HG03558 (cell line): ENCODE results near the gene SIGLEC10.
"Not testable (repeated sequence)": the region's sequence is repeated elsewhere in the genome, so short reads cannot be mapped to it uniquely, and the experiment has no call there.

Experiments
- ATAC-seq: cut with Tn5 transposase; IDR thresholded peaks from one replicate; pipeline ENCODE4 v1.9.1; 2021; ENCODE audit warnings: moderate number of reproducible peaks; ENCODE audit not compliant: unreplicated experiment; ENCODE audit errors: extremely low read depth

The SIGLEC10 gene

DNA sequence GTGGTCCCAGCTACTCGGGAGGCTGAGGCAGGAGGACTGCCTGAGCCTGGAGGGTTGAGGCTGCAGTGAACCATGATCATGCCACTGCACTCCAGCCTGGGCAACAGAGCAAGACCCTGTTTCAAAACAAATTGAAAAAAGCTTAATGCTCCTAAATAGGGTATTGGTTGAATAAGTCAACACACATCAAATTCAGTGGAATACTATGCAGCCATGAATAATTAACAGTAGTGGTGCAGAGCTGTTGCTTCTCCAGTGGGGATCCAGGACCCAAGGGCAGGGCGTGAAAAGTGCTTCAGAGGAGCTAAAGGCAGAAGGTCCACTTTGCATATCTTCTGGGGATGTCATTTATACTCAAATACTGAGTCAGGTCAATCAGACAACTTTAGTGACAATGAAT lies 22.6 kb upstream of the SIGLEC10 start:
- no peak for ATAC-seq

DNA sequence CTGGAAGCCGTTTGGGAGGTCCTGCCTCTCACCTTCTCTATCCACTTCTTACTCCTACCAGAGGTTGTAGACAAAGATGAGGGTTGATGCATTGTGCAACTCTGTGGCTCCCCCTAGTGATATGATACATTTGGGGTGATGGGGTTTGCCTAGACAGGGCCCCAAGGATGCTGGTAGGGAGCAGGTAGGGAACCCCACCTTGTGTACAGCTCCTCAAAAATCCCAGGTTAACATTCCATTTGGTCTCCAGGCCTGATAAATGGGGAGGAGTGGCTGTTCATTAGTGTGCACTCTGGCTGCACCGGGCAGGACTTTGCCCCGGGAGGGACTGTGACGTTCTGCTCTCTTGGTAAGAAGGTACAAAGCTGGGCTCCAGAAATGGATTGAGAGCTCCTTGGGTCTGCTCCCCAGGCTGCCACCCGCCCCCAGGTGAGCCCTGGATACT lies 21.6 kb upstream of the SIGLEC10 start:
- ATAC-seq, result no peak

- ATAC-seq, result no peak
Measured at GRCh38 chr19:51434456-51434855, 17.0 kb upstream of the SIGLEC10 start.

- no peak for ATAC-seq
Measured at GRCh38 chr19:51433043-51433442, 15.6 kb upstream of the SIGLEC10 start.

DNA sequence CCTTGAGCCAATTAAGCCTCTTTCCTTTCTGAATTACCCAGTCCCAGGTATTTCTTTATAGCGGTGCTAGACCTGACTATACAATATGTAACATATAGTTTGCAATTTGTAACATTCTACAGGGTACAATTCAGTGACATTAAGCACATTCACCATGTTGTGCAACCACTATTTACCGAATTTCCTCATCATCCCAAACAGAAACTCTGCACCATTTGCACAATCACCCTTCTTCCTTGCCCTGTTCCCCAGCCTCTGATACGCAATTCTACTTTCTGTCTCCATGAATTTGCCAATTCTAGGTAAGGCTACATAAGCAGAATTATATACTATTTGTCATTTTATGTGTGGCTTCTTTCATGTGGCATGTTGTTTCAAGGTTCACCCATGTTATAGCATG lies 13.7 kb upstream of the SIGLEC10 start:
- ATAC-seq, result no peak

DNA sequence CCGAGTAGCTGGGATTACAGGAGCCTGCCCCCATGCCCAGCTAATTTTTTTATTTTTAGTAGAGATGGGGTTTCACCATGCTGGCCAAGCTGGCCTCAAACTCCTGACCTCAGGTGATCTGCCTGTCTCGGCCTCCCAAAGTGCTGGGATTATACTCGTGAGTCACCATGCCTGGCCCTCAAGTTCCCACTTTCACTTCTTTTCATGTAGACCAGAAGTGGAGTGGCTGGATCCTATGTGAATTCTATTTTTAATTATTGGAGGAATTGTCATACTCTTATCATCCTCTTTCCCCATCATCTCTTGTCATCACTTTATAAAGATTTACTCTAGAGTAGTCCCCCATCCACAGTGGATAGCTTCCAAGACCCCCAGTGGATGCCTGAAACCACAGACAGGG lies 12.8 kb upstream of the SIGLEC10 start:
- no peak for ATAC-seq

DNA sequence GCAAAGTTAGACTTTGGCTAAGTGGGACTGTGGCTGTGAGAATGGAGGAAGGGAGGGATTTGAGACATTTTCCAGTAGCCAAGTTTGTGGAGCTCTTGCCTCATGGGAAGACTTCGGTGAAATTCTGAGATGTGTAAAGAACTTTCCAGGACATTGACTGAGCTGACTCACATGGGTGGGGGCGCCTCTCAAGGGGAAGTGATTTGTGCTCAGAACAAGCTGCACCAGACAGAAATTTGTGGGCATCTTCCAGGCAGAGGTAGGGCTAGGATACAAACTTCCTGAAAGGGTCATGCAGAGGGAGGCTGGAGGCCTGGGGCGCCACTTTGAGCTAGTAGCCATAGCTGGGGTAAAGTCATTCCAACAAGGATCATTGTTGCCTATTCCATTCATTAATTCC lies 9.8 kb upstream of the SIGLEC10 start:
- ATAC-seq, result no peak

GRCh38 chr19:51422053-51422448 lies 4.6 kb upstream of the SIGLEC10 start:
- ATAC-seq, result no peak

DNA sequence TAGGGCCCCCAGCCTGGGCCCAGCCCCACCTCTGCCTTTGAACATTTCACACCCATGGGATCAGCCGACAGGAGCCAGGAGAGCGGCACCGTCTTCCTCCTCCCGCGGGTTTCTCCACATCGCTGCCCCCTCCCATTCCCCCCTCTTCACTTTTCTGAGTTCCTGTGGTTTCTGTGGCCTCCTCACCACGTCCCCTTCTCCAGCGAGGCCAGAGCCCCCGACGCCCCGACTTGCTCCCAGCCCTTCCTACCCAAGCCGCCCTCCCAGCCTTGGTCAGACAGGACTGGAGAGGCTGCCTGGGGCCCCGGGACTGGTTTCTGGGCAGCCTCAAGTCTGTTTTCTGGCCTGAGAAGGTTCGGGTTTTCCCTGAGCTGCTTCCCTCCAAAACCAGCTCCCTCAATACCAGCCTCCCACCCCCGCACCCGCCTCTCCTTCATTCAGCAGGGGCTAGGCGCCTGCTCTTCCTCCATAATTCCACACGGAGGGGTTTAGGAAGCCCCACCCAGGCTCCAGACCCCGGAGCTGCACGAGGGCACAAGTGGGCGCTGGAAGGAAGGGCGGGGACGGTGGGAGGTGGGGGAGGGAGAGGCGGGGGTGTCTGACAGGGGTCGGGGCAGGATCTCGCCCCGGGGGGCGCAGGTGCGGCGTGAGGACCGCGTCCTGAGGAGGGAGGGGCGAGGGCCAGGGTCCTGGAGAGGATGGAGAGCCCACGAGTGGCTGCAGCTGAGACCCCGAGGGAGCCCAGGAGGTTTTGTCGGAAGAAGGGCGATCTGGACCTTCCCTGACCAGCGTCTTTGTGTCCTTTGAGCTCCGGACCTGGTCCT lies 4.0 kb upstream of the SIGLEC10 start:
- ATAC-seq, result no peak

GRCh38 chr19:51420511-51420910 lies 3.1 kb upstream of the SIGLEC10 start:
- not testable (repeated sequence) for ATAC-seq

DNA sequence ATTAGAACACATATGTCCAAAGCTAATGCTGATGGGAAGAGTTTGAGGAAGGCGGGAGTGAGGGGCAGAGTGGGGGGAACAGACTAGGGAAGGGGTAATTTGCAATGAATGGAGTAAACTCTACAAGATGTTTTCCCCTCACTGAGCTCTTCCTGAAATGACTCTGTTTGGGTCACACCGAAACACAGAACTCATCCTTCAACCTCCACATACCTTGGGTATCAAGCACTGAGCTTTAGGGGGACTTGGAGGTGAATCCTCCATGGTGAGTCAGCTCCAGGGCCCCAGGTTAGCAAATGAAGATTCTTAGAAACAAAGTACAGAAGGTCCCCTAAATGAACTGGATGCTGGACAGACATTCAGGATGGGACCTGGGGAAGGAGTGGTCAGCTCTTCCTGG lies 1.3 kb upstream of the SIGLEC10 start:
- no peak for ATAC-seq

DNA sequence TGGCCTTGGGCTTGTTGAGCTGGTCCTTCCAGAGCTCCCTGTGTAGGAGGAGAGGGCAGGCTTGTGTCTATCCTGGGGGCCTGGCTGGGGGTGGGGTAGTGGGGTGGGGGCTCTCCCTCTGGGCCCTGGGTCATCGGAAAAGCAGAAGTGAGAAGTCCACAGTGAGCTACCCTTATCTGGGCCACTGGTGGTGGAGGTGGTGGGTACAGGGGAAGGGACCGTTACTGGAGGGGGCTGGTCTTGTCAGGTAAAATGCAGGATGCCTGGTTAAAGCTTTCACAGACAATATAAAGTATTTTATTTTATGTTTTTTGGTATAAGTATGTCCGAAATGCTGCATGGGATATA lies 342 bp upstream of the SIGLEC10 start:
- ATAC-seq, result no peak

DNA sequence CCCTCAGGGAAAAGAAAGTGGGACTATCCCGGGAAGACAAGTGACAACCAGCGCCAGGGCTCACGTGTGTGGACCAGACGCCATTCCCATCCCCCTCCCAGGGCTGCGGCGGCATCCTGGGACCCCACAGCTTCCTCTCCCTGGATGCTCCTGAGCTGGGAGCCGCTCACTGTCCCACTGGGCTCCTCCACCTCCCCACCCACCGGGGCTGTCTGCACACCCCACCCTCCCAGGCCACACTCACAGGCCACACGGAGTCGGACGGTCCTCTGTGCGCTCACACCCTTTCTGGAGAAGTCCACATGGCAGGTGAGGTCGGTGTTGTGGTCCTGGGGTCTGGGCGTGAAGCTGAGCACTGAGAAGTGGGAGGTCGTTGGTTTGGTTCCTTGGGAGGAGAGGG lies 1.0 kb downstream of the SIGLEC10 start:
- ATAC-seq, result not testable (repeated sequence)

GRCh38 chr19:51415187-51415586 lies 2.3 kb downstream of the SIGLEC10 start:
- no peak for ATAC-seq

GRCh38 chr19:51410950-51411748 lies 6.3 kb downstream of the SIGLEC10 start:
- ATAC-seq, result no peak

DNA sequence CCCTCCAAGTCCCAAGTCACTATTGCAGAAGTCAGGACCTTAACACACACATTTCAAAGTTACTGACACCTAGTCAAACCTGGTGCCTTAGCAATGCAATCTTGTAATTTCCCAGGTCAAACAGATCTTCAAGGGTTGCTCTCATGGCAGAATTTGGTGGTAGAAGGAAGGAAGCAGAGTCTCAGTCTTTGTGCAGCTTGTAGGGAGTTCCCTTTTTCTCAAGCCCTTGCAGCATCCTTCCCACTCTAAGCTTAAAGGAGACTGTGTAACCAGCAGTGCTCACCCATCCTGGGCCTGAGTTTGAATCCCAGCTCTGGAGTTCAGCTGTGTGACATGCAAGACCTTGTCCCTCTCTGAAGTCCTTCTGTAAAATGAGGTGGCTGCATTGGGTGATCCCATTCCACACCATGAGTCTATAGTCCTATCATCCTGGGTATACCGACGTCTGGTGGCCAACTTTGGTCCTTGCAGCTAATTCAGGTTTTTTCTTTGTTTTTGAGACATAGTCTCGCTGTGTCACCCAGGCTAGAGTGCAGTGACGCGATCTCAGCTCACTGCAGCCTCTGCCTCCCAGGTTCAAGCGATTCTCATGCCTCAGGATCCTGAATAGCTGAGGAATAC lies 9.8 kb downstream of the SIGLEC10 start:
- ATAC-seq, result no peak

- ATAC-seq, result no peak
Measured at GRCh38 chr19:51402117-51402516, 15.3 kb downstream of the SIGLEC10 start.

DNA sequence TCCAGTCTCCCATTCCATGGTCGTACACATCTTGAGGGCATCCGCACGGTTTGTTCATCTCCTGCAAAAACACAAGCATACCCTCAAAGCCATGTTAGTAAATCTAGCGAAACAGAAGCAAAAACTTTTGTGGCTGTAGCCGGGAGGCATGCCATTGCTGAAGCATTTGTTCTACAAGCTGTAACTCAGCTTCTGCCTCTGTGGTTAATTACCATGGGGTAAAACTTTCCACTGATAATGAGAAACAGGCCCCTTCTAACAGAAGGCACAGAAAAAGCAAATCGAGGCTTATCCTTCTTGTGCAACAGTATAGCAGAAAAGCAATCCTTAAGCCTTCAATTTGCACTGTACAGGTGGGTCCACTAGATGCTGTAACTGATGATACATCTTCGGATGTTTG lies 17.5 kb downstream of the SIGLEC10 start:
- not testable (repeated sequence) for ATAC-seq

GRCh38 chr19:51399231-51399630 lies 18.2 kb downstream of the SIGLEC10 start:
- ATAC-seq, result no peak

- no peak for ATAC-seq
Measured at GRCh38 chr19:51398096-51398704, 19.2 kb downstream of the SIGLEC10 start.

DNA sequence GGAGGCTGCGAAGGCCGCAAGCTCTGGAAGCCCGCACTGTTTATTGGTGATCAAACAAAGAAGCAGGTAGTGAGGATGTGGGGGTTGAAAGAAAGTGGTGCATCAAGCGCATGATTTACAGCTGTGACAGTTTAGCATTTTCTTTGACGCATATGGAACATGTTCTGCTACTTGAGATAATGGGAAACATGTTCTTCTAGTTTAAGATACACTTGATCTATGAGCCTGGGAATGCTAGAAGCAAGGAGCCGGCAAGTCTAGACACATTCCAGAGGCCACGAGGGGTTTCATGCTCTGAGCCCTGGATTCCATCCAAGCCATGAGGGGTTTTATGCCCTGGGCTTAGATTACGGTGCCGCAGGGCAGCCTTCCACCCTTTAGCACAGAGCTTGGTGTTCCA lies 20.0 kb downstream of the SIGLEC10 start:
- not testable (repeated sequence) for ATAC-seq
